ENCODE results near the gene EGFR.
A peak's percentile ranks its signal among the peaks of the same experiment; 100 is the strongest.

EGFR gene

DNA sequence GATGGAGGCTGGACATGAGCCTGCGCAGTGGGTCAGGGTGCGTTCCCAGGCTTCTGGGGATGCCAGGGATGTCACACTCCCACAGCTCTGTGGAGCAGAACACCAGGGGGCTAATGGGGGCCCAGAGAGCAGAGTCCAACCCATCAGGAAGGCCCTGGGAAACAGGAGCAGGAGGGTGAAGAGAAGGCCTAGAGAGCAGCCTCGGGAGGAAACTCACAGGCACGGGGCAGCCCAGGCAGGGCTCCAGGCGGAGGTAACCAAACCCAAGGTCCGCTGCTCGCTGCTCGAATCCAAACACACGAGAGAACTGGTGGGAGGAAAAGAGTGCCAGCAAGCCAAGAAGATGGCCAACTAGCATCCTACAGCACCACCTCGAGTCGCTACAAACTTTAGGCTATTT, 215.6 kb downstream of the EGFR start:
- Histone ChIP-seq H3K27ac (ENCODE audit: low read length) (no peak overlapping the region), H3K4me1 (ENCODE audit: low read length) (no peaks in the 10 kb centered on the region), H3K4me3 (ENCODE audit: low read length) (no peak overlapping the region), H3F3A (ENCODE audit: insufficient read depth, low read length) (no peaks in the 10 kb centered on the region), H3K9me3 (replicated peaks; ENCODE audit: insufficient read depth, low read length) (no peaks in the 10 kb centered on the region), H3K79me2 (ENCODE audit: low read length) (no peaks in the 10 kb centered on the region), H2AFZ (ENCODE audit: low read length) (no peak overlapping the region), H3K9me2 (replicated peaks; ENCODE audit: insufficient read depth, low read length) (no peaks in the 10 kb centered on the region), H4K20me1 (ENCODE audit: insufficient read depth, low read length) (no peaks in the 10 kb centered on the region), H3K36me3 (replicated peaks; ENCODE audit: insufficient read depth, low read length) (no peaks in the 10 kb centered on the region), H3K4me2 (ENCODE audit: low read depth, low read length) (no peak overlapping the region), H3K9ac (ENCODE audit: low read length) (no peak overlapping the region), H3K27me3 (replicated peaks; ENCODE audit: insufficient read depth, low read length) (no peaks in the 10 kb centered on the region)
- TF ChIP-seq, protein P1, sequence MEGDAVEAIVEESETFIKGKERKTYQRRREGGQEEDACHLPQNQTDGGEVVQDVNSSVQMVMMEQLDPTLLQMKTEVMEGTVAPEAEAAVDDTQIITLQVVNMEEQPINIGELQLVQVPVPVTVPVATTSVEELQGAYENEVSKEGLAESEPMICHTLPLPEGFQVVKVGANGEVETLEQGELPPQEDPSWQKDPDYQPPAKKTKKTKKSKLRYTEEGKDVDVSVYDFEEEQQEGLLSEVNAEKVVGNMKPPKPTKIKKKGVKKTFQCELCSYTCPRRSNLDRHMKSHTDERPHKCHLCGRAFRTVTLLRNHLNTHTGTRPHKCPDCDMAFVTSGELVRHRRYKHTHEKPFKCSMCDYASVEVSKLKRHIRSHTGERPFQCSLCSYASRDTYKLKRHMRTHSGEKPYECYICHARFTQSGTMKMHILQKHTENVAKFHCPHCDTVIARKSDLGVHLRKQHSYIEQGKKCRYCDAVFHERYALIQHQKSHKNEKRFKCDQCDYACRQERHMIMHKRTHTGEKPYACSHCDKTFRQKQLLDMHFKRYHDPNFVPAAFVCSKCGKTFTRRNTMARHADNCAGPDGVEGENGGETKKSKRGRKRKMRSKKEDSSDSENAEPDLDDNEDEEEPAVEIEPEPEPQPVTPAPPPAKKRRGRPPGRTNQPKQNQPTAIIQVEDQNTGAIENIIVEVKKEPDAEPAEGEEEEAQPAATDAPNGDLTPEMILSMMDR (IDR thresholded peaks at IDR 0.05; ENCODE audit: low read length), result no peak
- TF ChIP-seq EZH2 (optimal IDR thresholded peaks at IDR 0.05; ENCODE audit: low read depth, low read length) (no peak), EZH2phosphoT487 (IDR thresholded peaks at IDR 0.05; ENCODE audit: low read length) (no peak)
- DNase-seq, result no peak

DNA sequence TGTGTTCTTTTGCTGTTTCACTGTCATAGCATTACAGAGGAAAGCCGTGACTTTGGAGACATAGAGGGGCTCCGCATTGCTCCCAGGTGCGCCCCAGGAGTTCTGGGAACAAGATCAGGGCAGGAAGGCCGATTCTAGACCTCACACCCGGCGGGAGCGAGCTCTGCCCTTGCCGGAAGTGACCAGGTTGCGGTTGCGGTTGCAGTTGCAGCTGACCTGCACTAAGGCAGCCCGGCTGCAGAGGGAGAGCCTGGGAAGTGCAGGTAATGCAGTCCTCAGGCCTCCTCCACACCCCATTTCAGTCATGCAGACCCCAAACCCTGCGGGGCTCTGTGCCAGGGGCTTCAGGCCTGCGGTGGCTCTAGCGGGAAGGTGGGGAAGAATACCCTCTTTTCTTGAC, 216.3 kb downstream of the EGFR start:
- no peaks in the 10 kb centered on the region for H3K79me2 ChIP-seq (ENCODE audit: low read length)
- H3K4me3 ChIP-seq (ENCODE audit: low read length), result no peak overlapping the region
- H3K27me3 ChIP-seq (replicated peaks; ENCODE audit: insufficient read depth, low read length), result no peaks in the 10 kb centered on the region
- peak overlapping the region; percentile 40; the same call in 1 of the 2 replicates for H3K4me2 ChIP-seq (ENCODE audit: low read depth, low read length)
- DNase-seq, result peak; percentile 54
- H4K20me1 ChIP-seq (ENCODE audit: insufficient read depth, low read length), result no peaks in the 10 kb centered on the region
- H3K4me1 ChIP-seq (ENCODE audit: low read length), result no peaks in the 10 kb centered on the region
- H3K27ac ChIP-seq (ENCODE audit: low read length), result no peak overlapping the region
- no peaks in the 10 kb centered on the region for H3K9me3 ChIP-seq (replicated peaks; ENCODE audit: insufficient read depth, low read length)
- H3K9me2 ChIP-seq (replicated peaks; ENCODE audit: insufficient read depth, low read length), result no peaks in the 10 kb centered on the region
- no peak overlapping the region for H2AFZ ChIP-seq (ENCODE audit: low read length)
- H3K36me3 ChIP-seq (replicated peaks; ENCODE audit: insufficient read depth, low read length), result no peaks in the 10 kb centered on the region
- H3K9ac ChIP-seq (ENCODE audit: low read length), result no peak overlapping the region
- TF ChIP-seq EZH2phosphoT487 (IDR thresholded peaks at IDR 0.05; ENCODE audit: low read length) (no peak), EZH2 (optimal IDR thresholded peaks at IDR 0.05; ENCODE audit: low read depth, low read length) (no peak)
- TF ChIP-seq, protein P1 (IDR thresholded peaks at IDR 0.05; ENCODE audit: low read length), result no peak
- H3F3A ChIP-seq (ENCODE audit: insufficient read depth, low read length), result no peaks in the 10 kb centered on the region

DNA sequence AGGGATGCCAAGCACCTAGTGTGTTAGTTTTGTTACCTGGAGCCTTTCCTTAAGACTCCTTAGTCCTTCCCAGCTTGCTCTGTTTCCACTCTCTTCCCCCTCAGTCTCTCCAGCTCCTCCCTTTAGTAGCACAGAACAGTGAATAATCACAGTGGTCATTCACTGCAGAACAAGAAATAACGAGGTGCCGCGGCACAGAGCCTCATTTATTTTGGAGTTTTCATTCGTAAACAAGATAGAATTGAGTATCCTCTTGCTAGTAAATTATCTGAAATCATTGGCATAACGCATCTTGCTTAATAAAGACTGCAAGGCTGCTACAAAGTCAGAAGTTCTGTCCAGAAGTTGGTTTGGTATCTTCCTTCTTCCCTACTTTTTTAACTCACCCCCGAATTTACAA, 217.0 kb downstream of the EGFR start:
- Histone ChIP-seq H3K36me3 (replicated peaks; ENCODE audit: insufficient read depth, low read length) (no peaks in the 10 kb centered on the region), H3K27me3 (replicated peaks; ENCODE audit: insufficient read depth, low read length) (no peaks in the 10 kb centered on the region), H3K4me1 (ENCODE audit: low read length) (no peaks in the 10 kb centered on the region), H3K9me2 (replicated peaks; ENCODE audit: insufficient read depth, low read length) (no peaks in the 10 kb centered on the region), H4K20me1 (ENCODE audit: insufficient read depth, low read length) (no peaks in the 10 kb centered on the region), H3K9ac (ENCODE audit: low read length) (no peak overlapping the region), H3K9me3 (replicated peaks; ENCODE audit: insufficient read depth, low read length) (no peaks in the 10 kb centered on the region), H3K27ac (ENCODE audit: low read length) (no peak overlapping the region), H3F3A (ENCODE audit: insufficient read depth, low read length) (no peaks in the 10 kb centered on the region), H3K4me2 (ENCODE audit: low read depth, low read length) (no peak overlapping the region), H3K79me2 (ENCODE audit: low read length) (no peaks in the 10 kb centered on the region), H3K4me3 (ENCODE audit: low read length) (no peak overlapping the region), H2AFZ (ENCODE audit: low read length) (no peak overlapping the region)
- DNase-seq, result no peak
- TF ChIP-seq, protein P1 (IDR thresholded peaks at IDR 0.05; ENCODE audit: low read length), result no peak
- TF ChIP-seq EZH2 (optimal IDR thresholded peaks at IDR 0.05; ENCODE audit: low read depth, low read length), result no peak
- no peak for TF ChIP-seq EZH2phosphoT487 (IDR thresholded peaks at IDR 0.05; ENCODE audit: low read length)
